ENCODE results near the gene TSPAN5. TPM values are rescaled to one million over a fixed set of nuclear protein-coding genes. Genes with fewer than 3 reads are reported as not detected.

The TSPAN5 gene
- total RNA-seq, 4 donors from 2014 or later: 2.1 to 5.8 (median 3.8) TPM

GRCh38 chr4:98560321-98560720, 98.1 kb downstream of the TSPAN5 start:
- H3K9me3 ChIP-seq: no peaks in the 10 kb centered on the region
- H3K4me3 ChIP-seq: no peak overlapping the region
- no peak overlapping the region for H3K27ac ChIP-seq
- no peaks in the 10 kb centered on the region for H3K36me3 ChIP-seq
- H3K4me1 ChIP-seq: no peaks in the 10 kb centered on the region
- DNase-seq: no peak
- no peaks in the 10 kb centered on the region for H3K27me3 ChIP-seq
- TF ChIP-seq CTCF (IDR thresholded peaks at IDR 0.05): no peak
- TF ChIP-seq POLR2A (IDR thresholded peaks at IDR 0.05): no peak

- no peak for DNase-seq
- no peaks in the 10 kb centered on the region for H3K36me3 ChIP-seq
- H3K27me3 ChIP-seq: no peaks in the 10 kb centered on the region
- no peaks in the 10 kb centered on the region for H3K9me3 ChIP-seq
- H3K4me1 ChIP-seq: no peaks in the 10 kb centered on the region
- H3K27ac ChIP-seq: no peak overlapping the region
- H3K4me3 ChIP-seq: no peak overlapping the region
- no peak for TF ChIP-seq POLR2A (IDR thresholded peaks at IDR 0.05)
- no peak for TF ChIP-seq CTCF (IDR thresholded peaks at IDR 0.05)
Measured at GRCh38 chr4:98558471-98559169, 99.8 kb downstream of the TSPAN5 start.

- no peaks in the 10 kb centered on the region for H3K4me1 ChIP-seq
- TF ChIP-seq POLR2A (IDR thresholded peaks at IDR 0.05) (no peak), CTCF (IDR thresholded peaks at IDR 0.05) (no peak)
- no peaks in the 10 kb centered on the region for H3K36me3 ChIP-seq
- no peaks in the 10 kb centered on the region for H3K27me3 ChIP-seq
- H3K27ac ChIP-seq: no peak overlapping the region
- no peaks in the 10 kb centered on the region for H3K9me3 ChIP-seq
- H3K4me3 ChIP-seq: no peak overlapping the region
- DNase-seq: no peak
Measured at GRCh38 chr4:98557194-98557892, 101.1 kb downstream of the TSPAN5 start.

- DNase-seq: no peak
- Histone ChIP-seq H3K9me3 (no peaks in the 10 kb centered on the region), H3K4me1 (no peaks in the 10 kb centered on the region), H3K27me3 (no peaks in the 10 kb centered on the region), H3K27ac (no peak overlapping the region), H3K4me3 (no peak overlapping the region), H3K36me3 (no peaks in the 10 kb centered on the region)
- TF ChIP-seq CTCF (IDR thresholded peaks at IDR 0.05) (no peak), POLR2A (IDR thresholded peaks at IDR 0.05) (no peak)
Measured at GRCh38 chr4:98556451-98556850, 102.0 kb downstream of the TSPAN5 start.

GRCh38 chr4:98555798-98556445, 102.5 kb downstream of the TSPAN5 start:
- no peak for TF ChIP-seq POLR2A (IDR thresholded peaks at IDR 0.05)
- no peak for TF ChIP-seq CTCF (IDR thresholded peaks at IDR 0.05)
- no peak for DNase-seq
- H3K36me3 ChIP-seq: no peaks in the 10 kb centered on the region

More at GRCh38 chr4:98555798-98556445, 102.5 kb downstream of the TSPAN5 start:
- no peak overlapping the region for H3K27ac ChIP-seq
- H3K4me1 ChIP-seq: no peaks in the 10 kb centered on the region
- H3K27me3 ChIP-seq: no peaks in the 10 kb centered on the region
- H3K4me3 ChIP-seq: no peak overlapping the region
- H3K9me3 ChIP-seq: no peaks in the 10 kb centered on the region
